ENCODE measurements around the gene MIA2.
"Not testable (repeated sequence)": the region's sequence is repeated elsewhere in the genome, so short reads cannot be mapped to it uniquely, and the experiment has no call there.

Gene MIA2

GRCh38 chr14:39351708-39352107, 118.0 kb downstream of the MIA2 start:
- no peak for DNase-seq

- DNase-seq, result not testable (repeated sequence)
Measured at GRCh38 chr14:39359069-39359468, 125.4 kb downstream of the MIA2 start.

- no peak for DNase-seq
Measured at GRCh38 chr14:39360316-39360715, 126.6 kb downstream of the MIA2 start.

- DNase-seq, result not testable (repeated sequence)
Measured at GRCh38 chr14:39361556-39361955, 127.8 kb downstream of the MIA2 start.

- no peak for DNase-seq
Measured at GRCh38 chr14:39364509-39364908, 130.8 kb downstream of the MIA2 start.

GRCh38 chr14:39365354-39365753, 131.6 kb downstream of the MIA2 start:
- DNase-seq, result no peak

- DNase-seq, result no peak
Measured at GRCh38 chr14:39366460-39367386, 133.0 kb downstream of the MIA2 start.

GRCh38 chr14:39367387-39367751, 133.7 kb downstream of the MIA2 start:
- no peak for DNase-seq

- DNase-seq, result no peak
Measured at GRCh38 chr14:39368261-39368959, 134.7 kb downstream of the MIA2 start.

GRCh38 chr14:39369029-39369428, 135.3 kb downstream of the MIA2 start:
- no peak for DNase-seq

GRCh38 chr14:39370415-39370814, 136.7 kb downstream of the MIA2 start:
- no peak for DNase-seq

GRCh38 chr14:39372656-39373055, 138.9 kb downstream of the MIA2 start:
- DNase-seq, result no peak

- DNase-seq, result no peak
Measured at GRCh38 chr14:39374851-39375250, 141.1 kb downstream of the MIA2 start.

- no peak for DNase-seq
Measured at GRCh38 chr14:39376667-39377403, 143.1 kb downstream of the MIA2 start.

- DNase-seq, result no peak
Measured at GRCh38 chr14:39381366-39381765, 147.7 kb downstream of the MIA2 start.

- no peak for DNase-seq
Measured at GRCh38 chr14:39382463-39382862, 148.7 kb downstream of the MIA2 start.

- DNase-seq, result no peak
Measured at GRCh38 chr14:39383026-39383660, 149.4 kb downstream of the MIA2 start.

GRCh38 chr14:39383741-39384140, 150.0 kb downstream of the MIA2 start:
- DNase-seq, result no peak

GRCh38 chr14:39384177-39384576, 150.5 kb downstream of the MIA2 start:
- no peak for DNase-seq

GRCh38 chr14:39393289-39393688, 159.6 kb downstream of the MIA2 start:
- DNase-seq, result no peak

- DNase-seq, result no peak
Measured at GRCh38 chr14:39395555-39396254, 162.0 kb downstream of the MIA2 start.

- DNase-seq, result no peak
Measured at GRCh38 chr14:39396448-39396847, 162.7 kb downstream of the MIA2 start.

Measured in stimulated activated naive CD4-positive, alpha-beta T cell treated with Interleukin-2 at 50 U/mL for 16 hours (primary cell).